Testis (tissue), 3 donors: ENCODE data around the gene DCST1. TPM values are rescaled to one million over a fixed set of nuclear protein-coding genes. Genes with fewer than 3 reads are reported as not detected.
A peak's percentile ranks its signal among the peaks of the same experiment; 100 is the strongest.

Experiments used
- DNase-seq: peaks from one replicate; pipeline ENCODE4 v3.0.0-alpha.2; 2019
- H3K27ac ChIP-seq, 2 donors: fragments of 200-600 bp; sonication (generic); one replicate each; pipeline ENCODE4 v1.5.1; 2019
- H3K27me3 ChIP-seq: fragments of 200-600 bp; sonication (generic); one replicate; pipeline ENCODE4 v1.5.1; 2019
- H3K36me3 ChIP-seq: fragments of 200-600 bp; sonication (generic); one replicate; pipeline ENCODE4 v1.5.1; 2017; ENCODE audit warnings: low read depth; ENCODE audit errors: missing control alignments
- H3K4me1 ChIP-seq: fragments of 200-600 bp; sonication (generic); one replicate; pipeline ENCODE4 v1.5.1; 2019
- H3K4me3 ChIP-seq, 2 donors: fragments of 200-600 bp; sonication (generic); one replicate each; pipeline ENCODE4 v1.5.1; 2017 to 2019
- H3K9me3 ChIP-seq: fragments of 200-600 bp; sonication (generic); one replicate; pipeline ENCODE4 v1.5.1; 2017
- POLR2A ChIP-seq: fragments of 450-650 bp; IDR thresholded peaks from one replicate; pipeline ENCODE4 v1.6.1; 2017; ENCODE audit warnings: antibody characterized with exemption, mild to moderate bottlenecking, moderate library complexity
- WGBS, 2 donors: methylation state at CpG; one replicate each; pipeline ENCODE4 v1.1.5; 2018; 5-methylcytosine and 5-hydroxymethylcytosine counted together
- intact Hi-C: fragments of 100-400 bp; cut with DNase I; formaldehyde crosslinking; loops from one replicate; pipeline ENCODE4 v1.15.1; 2023; ENCODE audit warnings: low total_unique reads
- polyA plus RNA-seq: library from polyadenylated mRNA; stranded (reverse); fragments of 350-450 nt; fragmentation: Illumina TruSeq; extraction: RNeasy Lipid Tissue Mini Kit (QIAGEN cat#74804); gene quantifications from one replicate; pipeline ENCODE4 v1.2.3, GENCODE V29; 2014; ENCODE audit warnings: low read depth, low replicate concordance; ENCODE audit not compliant: insufficient read depth
- total RNA-seq, 2 donors: library from RNA; depleted of rRNA; stranded (reverse); fragments of >200 nt; gene quantifications; one replicate each; pipeline ENCODE4 v1.2.3, GENCODE V29; 2016
- TF ChIP-seq, protein P1 (sequence below), 3 experiments: fragments of 450-650 bp in 2 of 3; fragments of 200-600 bp in 1 of 3; sonication (generic) in 1 of 3; IDR thresholded peaks; one replicate each; pipeline ENCODE4 v1.5.1; 2016 to 2019; ENCODE audit warnings: antibody characterized with exemption in 3 of 3, mild to moderate bottlenecking in 2 of 3, moderate library complexity in 1 of 3

DCST1 gene
- total and polyA plus RNA-seq, 3 donors from 2014 or later = 4.5 to 15.2 (median 9.4) TPM

DNA sequence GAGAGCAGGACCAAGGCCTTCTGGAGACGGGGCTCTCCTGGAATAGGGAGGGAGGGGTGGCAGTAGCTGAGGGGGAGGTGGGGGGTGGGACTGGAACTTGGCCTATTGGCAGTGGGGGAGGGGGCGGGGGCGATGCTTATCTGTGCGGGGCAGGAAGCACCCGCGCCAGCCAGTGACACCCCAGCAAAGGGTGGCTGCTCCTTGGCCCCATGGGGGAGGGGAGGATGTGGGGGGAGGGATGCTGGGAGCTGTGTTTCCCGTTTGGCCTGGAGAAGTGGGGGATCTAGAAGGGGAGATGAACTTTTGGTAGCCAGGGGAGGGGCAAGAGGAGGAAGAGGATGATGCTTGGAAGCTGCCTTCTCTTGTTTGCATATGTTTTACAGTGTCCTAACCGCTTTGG is 20.0 kb upstream of the DCST1 start:
- no peak for DNase-seq
- H3K4me1 ChIP-seq = peaks cover 31% of the 10 kb centered on the region
- intact Hi-C loops = no loop called here
- H3K27me3 ChIP-seq = no peaks in the 10 kb centered on the region
- no peak overlapping the region for H3K4me3 ChIP-seq
- H3K9me3 ChIP-seq = no peaks in the 10 kb centered on the region
- TF ChIP-seq, protein P1, sequence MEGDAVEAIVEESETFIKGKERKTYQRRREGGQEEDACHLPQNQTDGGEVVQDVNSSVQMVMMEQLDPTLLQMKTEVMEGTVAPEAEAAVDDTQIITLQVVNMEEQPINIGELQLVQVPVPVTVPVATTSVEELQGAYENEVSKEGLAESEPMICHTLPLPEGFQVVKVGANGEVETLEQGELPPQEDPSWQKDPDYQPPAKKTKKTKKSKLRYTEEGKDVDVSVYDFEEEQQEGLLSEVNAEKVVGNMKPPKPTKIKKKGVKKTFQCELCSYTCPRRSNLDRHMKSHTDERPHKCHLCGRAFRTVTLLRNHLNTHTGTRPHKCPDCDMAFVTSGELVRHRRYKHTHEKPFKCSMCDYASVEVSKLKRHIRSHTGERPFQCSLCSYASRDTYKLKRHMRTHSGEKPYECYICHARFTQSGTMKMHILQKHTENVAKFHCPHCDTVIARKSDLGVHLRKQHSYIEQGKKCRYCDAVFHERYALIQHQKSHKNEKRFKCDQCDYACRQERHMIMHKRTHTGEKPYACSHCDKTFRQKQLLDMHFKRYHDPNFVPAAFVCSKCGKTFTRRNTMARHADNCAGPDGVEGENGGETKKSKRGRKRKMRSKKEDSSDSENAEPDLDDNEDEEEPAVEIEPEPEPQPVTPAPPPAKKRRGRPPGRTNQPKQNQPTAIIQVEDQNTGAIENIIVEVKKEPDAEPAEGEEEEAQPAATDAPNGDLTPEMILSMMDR (IDR thresholded peaks at IDR 0.05) = no peak
- TF ChIP-seq POLR2A = no peak
- no peak overlapping the region for H3K27ac ChIP-seq
- no peaks in the 10 kb centered on the region for H3K36me3 ChIP-seq
- WGBS, 2 donors = 54 to 65% methylated on average over 7 to 8 of the region's 8 CpGs

DNA sequence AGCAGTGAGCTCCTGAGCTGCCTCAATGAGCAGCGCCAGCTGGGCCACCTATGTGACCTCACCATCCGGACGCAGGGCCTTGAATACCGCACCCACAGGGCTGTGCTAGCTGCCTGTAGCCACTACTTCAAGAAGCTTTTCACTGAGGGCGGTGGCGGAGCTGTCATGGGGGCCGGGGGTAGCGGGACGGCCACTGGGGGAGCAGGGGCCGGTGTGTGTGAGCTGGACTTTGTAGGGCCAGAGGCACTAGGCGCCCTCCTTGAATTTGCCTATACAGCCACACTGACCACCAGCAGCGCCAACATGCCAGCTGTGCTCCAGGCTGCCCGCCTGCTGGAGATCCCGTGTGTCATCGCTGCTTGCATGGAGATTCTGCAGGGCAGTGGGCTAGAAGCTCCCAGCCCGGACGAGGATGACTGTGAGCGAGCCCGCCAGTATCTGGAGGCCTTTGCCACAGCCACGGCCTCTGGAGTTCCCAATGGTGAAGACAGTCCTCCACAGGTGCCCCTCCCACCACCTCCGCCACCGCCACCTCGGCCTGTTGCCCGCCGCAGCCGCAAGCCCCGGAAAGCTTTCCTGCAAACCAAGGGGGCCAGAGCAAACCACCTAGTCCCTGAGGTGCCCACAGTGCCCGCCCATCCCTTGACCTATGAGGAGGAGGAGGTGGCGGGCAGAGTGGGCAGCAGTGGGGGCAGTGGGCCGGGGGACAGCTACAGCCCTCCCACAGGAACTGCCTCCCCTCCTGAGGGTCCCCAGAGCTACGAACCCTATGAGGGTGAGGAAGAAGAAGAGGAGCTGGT is 18.7 kb upstream of the DCST1 start:
- no peak for DNase-seq
- Histone ChIP-seq H3K9me3 (no peaks in the 10 kb centered on the region), H3K36me3 (no peaks in the 10 kb centered on the region), H3K4me1 (peaks cover 31% of the 10 kb centered on the region), H3K27ac (no peak overlapping the region), H3K27me3 (no peaks in the 10 kb centered on the region), H3K4me3 (no peak overlapping the region)
- intact Hi-C loops = no loop called here
- TF ChIP-seq POLR2A = no peak
- TF ChIP-seq, protein P1 (IDR thresholded peaks at IDR 0.05) = no peak
- WGBS, 2 donors = 93 to 97% methylated on average over 6 to 31 of the region's 31 CpGs

DNA sequence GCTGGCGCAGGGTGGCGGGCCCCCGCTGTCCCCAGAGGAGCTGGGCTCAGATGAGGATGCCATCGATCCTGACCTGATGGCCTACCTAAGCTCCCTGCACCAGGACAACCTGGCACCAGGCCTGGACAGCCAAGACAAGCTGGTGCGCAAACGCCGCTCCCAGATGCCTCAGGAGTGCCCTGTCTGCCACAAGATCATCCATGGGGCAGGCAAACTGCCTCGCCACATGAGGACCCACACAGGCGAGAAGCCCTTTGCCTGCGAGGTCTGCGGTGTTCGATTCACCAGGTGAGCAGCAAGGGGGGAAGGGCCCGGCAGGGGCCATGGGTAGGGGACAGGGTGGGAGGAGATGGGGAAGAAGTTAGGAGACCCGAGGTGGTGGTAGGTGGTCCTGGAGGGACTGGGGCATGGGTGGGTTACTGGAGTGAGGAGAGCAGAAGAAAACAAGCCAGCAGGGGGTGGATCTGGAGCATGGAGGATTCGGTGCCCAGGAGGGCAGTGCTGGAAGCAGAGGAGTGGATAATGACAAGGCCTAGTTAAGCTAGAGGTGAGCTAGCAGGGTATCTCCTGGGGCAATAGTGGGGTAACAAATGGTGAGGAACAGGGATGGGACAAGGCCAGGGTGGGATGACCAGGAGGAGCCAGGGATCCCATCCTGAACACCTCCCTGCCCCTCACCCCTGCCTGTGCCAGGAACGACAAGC is 17.9 kb upstream of the DCST1 start:
- TF ChIP-seq, protein P1 (IDR thresholded peaks at IDR 0.05) = no peak
- TF ChIP-seq POLR2A = no peak
- peaks cover 29% of the 10 kb centered on the region for H3K4me1 ChIP-seq

DNA sequence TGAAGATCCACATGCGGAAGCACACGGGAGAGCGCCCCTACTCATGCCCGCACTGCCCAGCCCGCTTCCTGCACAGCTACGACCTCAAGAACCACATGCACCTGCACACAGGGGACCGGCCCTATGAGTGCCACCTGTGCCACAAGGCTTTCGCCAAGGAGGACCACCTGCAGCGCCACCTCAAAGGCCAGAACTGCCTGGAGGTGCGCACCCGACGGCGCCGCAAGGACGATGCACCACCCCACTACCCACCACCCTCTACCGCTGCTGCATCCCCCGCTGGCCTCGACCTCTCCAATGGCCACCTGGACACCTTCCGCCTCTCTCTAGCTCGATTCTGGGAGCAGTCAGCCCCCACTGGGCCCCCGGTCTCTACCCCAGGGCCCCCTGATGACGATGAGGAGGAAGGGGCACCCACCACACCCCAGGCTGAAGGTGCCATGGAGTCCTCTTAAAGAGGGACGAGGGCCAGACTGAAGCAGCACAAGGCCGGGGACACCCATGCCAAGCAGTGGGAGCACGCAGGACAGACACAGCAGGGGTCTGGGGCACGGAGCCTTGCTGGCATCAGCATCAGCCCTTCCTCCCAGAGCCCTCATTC is 17.3 kb upstream of the DCST1 start:
- Histone ChIP-seq H3K4me1 (peaks cover 24% of the 10 kb centered on the region), H3K36me3 (no peaks in the 10 kb centered on the region), H3K4me3 (no peak overlapping the region), H3K9me3 (no peaks in the 10 kb centered on the region), H3K27me3 (no peaks in the 10 kb centered on the region), H3K27ac (peak overlapping the region in 1 of 2 donors; percentile 91)
- 78 to 87% methylated on average over 15 to 25 of the region's 26 CpGs for WGBS, 2 donors
- intact Hi-C loops = no loop called here
- DNase-seq = no peak
- no peak for TF ChIP-seq POLR2A
- TF ChIP-seq, protein P1 (IDR thresholded peaks at IDR 0.05) = no peak

More for the DNA sequence above, 17.9 kb upstream of the DCST1 start:
- no peaks in the 10 kb centered on the region for H3K9me3 ChIP-seq
- no peaks in the 10 kb centered on the region for H3K36me3 ChIP-seq
- intact Hi-C loops = no loop called here
- no peak overlapping the region for H3K27ac ChIP-seq
- no peak for DNase-seq
- WGBS, 2 donors = 84 to 90% methylated on average over 9 to 16 of the region's 16 CpGs
- H3K4me3 ChIP-seq = no peak overlapping the region
- no peaks in the 10 kb centered on the region for H3K27me3 ChIP-seq
